Esophagus (tissue), 2 donors: ENCODE data around the gene VAV1. TPM values are rescaled to one million over a fixed set of nuclear protein-coding genes. Genes with fewer than 3 reads are reported as not detected.
A peak's percentile ranks its signal among the peaks of the same experiment; 100 is the strongest.

Experiments used
- H3K27ac ChIP-seq, 2 donors: one replicate each; pipeline ENCODE4 v1.5.1; 2013; ENCODE audit warnings: low read depth in 2 of 2, mild to moderate bottlenecking in 2 of 2, inconsistent platforms in 1 of 2, low read length in 1 of 2, moderate library complexity in 1 of 2
- H3K27me3 ChIP-seq, 2 donors: one replicate each; pipeline ENCODE4 v1.6.1; 2013; ENCODE audit warnings: low read length in 2 of 2, control low read depth in 1 of 2, mild to moderate bottlenecking in 1 of 2; ENCODE audit not compliant: insufficient read depth in 2 of 2, control insufficient read depth in 1 of 2
- H3K36me3 ChIP-seq, 2 donors: one replicate each; pipeline ENCODE4 v1.6.1; 2013; ENCODE audit warnings: low read length in 1 of 2; ENCODE audit not compliant: control insufficient read depth in 2 of 2, insufficient read depth in 2 of 2
- H3K4me1 ChIP-seq, 2 donors: one replicate each; pipeline ENCODE4 v1.6.1; 2013; ENCODE audit warnings: low read length in 1 of 2; ENCODE audit not compliant: control insufficient read depth in 2 of 2, insufficient read depth in 2 of 2
- H3K4me3 ChIP-seq, 2 donors: one replicate each; pipeline ENCODE4 v1.5.1; 2013; ENCODE audit warnings: low read length in 2 of 2, mild to moderate bottlenecking in 2 of 2, low read depth in 1 of 2, moderate library complexity in 1 of 2
- H3K9me3 ChIP-seq, 2 donors: one replicate each; pipeline ENCODE4 v1.6.1; 2013; ENCODE audit warnings: mild to moderate bottlenecking in 2 of 2, low read depth in 1 of 2, low read length in 1 of 2, moderate library complexity in 1 of 2; ENCODE audit not compliant: control insufficient read depth in 2 of 2, insufficient read depth in 1 of 2
- WGBS, 2 donors: extraction: QIAGEN DNeasy Blood & Tissue Kit; methylation state at CpG; one replicate each; pipeline ENCODE4 v1.1.7; 2013; 5-methylcytosine and 5-hydroxymethylcytosine counted together
- polyA plus RNA-seq, 2 donors: library from polyadenylated mRNA; stranded (reverse); fragments of 200-250 nt; gene quantifications; one replicate each; pipeline ENCODE4 v1.2.3, GENCODE V29; 2013
- donor health status: healthy with polysubstance abuse.
- donor health status: Bipolar disorder and iron deficiency.

VAV1 gene
- polyA plus RNA-seq, 2 donors = 1.3 to 8.4 TPM

DNA sequence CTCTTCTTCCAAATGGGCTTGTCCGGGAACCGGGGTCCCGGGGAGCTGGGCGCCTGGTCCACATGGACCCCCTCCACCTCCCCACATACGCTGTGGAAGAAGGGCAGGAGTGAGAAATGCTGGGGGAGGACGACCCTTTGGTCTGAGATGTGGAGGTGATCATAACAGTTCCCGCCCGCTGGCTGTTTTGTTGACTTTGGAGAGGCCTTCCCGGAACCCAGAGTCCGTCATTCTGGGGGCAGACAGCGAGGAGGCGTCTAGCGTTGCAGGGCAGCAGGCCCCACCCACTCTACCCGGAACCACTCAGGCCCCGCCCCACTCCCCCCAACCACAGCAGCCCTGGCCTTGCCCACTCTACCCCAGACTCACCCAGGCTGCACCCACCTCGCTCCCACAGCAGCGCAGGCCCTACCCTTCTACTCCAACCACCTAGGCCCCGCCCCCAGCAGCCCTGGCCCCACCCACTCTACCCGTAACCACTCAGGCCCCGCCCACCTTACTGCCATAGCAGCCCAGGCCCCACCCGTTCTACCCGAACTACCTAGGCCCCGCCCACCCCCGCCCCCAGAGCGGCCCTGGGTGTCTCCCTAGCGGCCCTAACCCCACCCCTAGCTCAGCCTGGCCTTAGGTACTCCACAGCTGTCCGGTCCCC is 42.2 kb upstream of the VAV1 start:
- H3K27me3 ChIP-seq = no peaks in the 10 kb centered on the region
- H3K4me1 ChIP-seq = no peaks in the 10 kb centered on the region
- H3K27ac ChIP-seq = no peak overlapping the region
- H3K9me3 ChIP-seq = peaks cover 0 to 3% of the 10 kb centered on the region in 2 donors
- peaks cover 5 to 26% of the 10 kb centered on the region in 2 donors for H3K36me3 ChIP-seq
- H3K4me3 ChIP-seq = no peak overlapping the region
- WGBS, 2 donors = 57 to 71% methylated on average over 27 of the region's 27 CpGs

DNA sequence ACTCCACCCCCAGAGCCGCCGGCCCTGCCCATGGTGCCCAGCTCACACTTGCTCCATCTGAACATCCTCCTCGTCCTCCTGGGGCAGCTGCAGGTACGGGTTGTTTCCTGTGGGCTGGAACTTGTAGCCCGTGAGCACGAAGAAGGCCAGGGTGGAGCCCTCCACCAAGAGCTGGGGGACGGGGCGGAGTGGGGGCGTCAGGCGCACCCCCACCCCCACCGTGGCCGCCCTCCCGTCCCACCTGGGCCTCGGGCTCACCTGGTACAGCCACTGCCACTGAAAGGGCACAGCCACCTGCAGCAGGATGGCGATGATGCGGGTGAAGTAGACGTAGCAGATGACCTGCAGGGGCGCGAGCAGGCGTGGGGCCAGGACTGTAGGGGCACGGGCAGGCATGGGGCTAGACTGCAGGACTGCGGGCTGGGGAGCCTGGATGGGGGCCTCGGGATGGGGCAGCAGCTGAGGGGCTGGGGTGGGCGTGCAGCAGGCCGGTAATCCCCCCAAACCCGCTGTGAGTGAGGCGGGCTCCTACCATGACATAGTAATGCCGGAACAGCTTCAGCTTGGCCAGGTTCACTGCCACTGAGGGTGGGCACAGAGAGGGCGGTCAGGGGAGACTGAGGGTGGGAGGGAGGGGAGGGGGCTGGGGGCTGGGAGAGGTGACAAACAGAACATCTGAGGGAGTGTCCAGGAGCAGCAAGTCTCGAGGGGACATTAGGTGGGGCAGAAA is 41.4 kb upstream of the VAV1 start:
- Histone ChIP-seq H3K27ac (no peak overlapping the region), H3K27me3 (no peaks in the 10 kb centered on the region), H3K4me1 (no peaks in the 10 kb centered on the region), H3K36me3 (peaks cover 5 to 26% of the 10 kb centered on the region in 2 donors), H3K4me3 (no peak overlapping the region), H3K9me3 (peaks cover 0 to 3% of the 10 kb centered on the region in 2 donors)
- 85 to 88% methylated on average over 30 of the region's 30 CpGs for WGBS, 2 donors

DNA sequence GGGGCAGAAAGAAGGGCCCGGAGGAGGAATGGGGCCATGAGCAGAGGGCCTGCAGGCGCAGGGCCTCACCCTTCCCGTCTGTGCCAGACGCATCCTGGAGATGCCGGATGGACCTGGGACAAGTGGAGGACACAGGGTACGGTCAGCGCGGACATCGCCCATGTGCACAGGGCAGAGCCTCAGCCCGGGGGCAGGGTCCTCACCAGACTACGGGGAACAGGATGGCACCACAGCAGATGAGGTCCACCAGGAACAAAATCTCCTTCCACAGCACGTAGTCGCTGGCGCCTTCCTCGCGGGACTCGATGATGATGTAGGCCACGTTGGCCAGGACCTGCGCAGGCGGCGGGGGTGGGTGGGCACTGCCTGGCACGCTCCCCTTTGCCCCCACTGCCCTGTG is 40.7 kb upstream of the VAV1 start:
- H3K27ac ChIP-seq = no peak overlapping the region

DNA sequence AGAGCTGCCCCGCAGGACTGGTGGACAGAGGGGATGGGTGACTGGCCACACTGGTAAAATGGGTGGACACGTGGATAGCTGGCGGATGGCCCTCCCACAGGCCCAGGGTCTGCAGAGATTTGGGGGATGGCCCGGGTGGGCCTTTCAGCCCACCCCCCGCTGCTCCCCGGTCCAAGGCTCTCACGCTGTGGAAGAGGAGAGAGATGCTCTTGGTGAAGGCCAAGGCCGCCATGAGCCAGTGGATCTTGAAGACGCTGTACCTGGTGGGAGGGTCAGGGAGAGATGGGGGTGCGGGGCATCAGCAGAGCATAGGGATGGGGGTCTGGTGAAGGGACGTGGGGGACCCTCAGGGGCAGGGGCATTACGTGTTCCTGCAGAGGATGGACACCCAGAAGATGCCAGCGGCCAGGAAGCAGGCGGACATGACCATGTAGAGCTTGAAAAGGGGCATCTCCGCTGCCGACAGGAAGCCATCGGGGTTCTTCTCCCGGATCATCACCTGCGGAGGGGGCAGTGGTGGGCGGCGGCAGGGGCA is 39.6 kb upstream of the VAV1 start:
- WGBS, 2 donors = 87 to 92% methylated on average over 21 of the region's 21 CpGs
- Histone ChIP-seq H3K4me3 (no peak overlapping the region), H3K27me3 (no peaks in the 10 kb centered on the region), H3K27ac (no peak overlapping the region), H3K36me3 (peaks cover 5 to 26% of the 10 kb centered on the region in 2 donors), H3K9me3 (peaks cover 0 to 3% of the 10 kb centered on the region in 2 donors), H3K4me1 (no peaks in the 10 kb centered on the region)

More for the DNA sequence above, 40.7 kb upstream of the VAV1 start:
- Histone ChIP-seq H3K4me1 (no peaks in the 10 kb centered on the region), H3K27me3 (no peaks in the 10 kb centered on the region), H3K4me3 (no peak overlapping the region), H3K9me3 (peaks cover 0 to 3% of the 10 kb centered on the region in 2 donors), H3K36me3 (peaks cover 5 to 26% of the 10 kb centered on the region in 2 donors)
- 92 to 93% methylated on average over 22 of the region's 22 CpGs for WGBS, 2 donors

DNA sequence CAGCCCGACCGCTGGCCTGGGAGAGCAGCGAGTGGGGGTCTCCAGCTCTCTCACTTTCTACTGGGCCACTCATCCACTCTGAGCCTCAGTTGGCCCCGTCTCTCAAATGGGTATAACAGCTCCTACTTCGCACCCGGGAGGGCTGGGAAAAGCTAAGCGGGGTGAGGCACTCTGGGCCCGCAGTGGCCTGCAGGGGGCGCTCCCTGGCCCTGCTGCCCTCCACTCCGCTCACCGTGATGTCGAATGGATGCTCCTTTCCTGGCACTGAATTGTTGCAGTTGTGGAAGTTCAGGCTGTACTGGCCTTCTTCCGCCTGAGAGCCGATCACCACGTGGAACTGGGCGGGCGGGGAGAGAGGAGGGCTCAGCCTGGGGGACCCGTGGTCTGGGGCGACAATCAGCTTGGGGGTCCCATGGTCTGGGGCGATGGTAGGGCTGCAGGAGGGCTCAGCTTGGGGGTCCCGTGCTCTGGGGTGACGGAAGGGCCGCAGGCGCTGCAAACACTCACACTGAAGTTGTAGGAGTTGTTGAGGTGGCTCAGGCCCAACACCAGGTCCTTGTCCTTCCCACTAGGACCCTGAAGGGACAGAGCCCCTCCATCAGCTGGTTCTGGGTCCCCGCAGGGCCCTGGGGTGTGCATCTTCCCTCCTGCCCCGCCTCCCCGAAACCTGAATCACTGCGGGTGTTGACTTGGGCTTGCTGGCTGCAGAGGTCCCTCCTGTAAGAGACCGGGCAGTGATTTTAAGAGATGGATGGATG is 39.0 kb upstream of the VAV1 start:
- no peaks in the 10 kb centered on the region for H3K27me3 ChIP-seq
- peaks cover 0 to 3% of the 10 kb centered on the region in 2 donors for H3K9me3 ChIP-seq
- H3K4me3 ChIP-seq = no peak overlapping the region
- 90 to 92% methylated on average over 29 of the region's 29 CpGs for WGBS, 2 donors
- peaks cover 5 to 26% of the 10 kb centered on the region in 2 donors for H3K36me3 ChIP-seq
- H3K4me1 ChIP-seq = peaks cover 0 to 3% of the 10 kb centered on the region in 2 donors
- no peak overlapping the region for H3K27ac ChIP-seq

DNA sequence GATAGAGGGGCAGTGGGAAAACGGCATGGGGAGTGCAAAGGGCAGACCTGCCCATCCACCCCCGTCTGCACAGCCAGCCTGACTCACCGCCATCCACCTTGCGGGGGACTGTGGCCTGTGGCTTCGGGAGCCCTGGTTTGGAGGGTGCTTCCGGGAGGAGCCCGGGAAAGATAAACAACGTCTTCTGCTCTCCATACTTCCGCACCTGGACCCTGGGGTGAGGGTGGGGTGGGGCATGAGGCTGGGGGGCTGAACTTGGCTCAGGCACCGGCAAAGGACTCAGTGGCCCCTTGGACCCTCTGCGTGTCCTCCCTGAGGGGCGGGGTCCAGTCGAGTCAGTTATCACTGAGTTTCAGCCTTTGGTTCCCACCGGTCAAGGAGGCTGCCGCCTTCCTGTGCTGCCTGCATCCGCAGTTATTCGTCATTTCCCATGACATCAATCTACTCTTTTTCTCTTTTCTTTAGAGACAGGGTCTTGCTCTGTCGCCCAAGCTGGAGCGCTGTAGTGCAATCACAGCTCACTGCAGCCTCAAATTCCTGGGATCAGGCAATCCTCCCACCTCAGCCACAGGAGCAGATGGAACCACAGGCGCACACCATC is 38.3 kb upstream of the VAV1 start:
- no peak overlapping the region for H3K27ac ChIP-seq
- no peak overlapping the region for H3K4me3 ChIP-seq
- H3K4me1 ChIP-seq = peaks cover 0 to 3% of the 10 kb centered on the region in 2 donors
- H3K36me3 ChIP-seq = peaks cover 5 to 26% of the 10 kb centered on the region in 2 donors
- H3K27me3 ChIP-seq = no peaks in the 10 kb centered on the region
- H3K9me3 ChIP-seq = peaks cover 0 to 3% of the 10 kb centered on the region in 2 donors
- 77 to 81% methylated on average over 20 of the region's 20 CpGs for WGBS, 2 donors

DNA sequence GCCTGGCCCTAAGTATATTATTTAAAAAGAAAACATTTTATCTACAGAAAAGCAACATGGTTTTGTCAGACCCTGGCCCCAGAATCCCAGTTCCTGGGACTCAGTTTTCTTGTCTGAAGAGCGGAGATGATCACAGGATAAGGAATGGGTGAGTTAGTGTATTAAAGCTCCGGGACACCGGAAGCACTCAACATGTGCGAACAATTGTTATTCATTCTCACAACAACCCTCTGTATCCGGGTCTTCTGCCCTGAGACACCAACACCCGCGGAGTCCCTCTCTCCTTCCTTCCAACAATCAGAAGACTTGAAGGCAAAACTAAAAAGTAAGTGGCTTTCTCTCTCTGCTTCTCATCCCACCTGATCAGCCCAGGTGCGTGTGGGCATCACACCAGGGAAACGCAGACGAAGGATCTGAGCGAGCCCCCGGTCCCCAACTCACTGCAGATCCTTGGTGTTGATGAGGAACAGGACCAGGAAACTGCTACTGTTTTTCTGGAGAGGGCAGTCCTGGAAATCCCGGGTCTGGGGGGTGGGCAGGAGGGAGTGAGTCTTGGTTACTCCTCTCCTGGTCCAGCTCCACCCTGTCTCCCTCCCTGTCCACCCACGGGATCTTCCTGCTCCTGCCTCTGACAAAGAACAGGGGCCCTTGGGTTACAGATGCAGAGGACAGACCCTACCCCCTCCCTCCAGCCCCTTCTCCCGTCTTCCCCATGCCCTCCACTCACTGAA is 37.2 kb upstream of the VAV1 start:
- H3K4me1 ChIP-seq = peaks cover 0 to 3% of the 10 kb centered on the region in 2 donors

DNA sequence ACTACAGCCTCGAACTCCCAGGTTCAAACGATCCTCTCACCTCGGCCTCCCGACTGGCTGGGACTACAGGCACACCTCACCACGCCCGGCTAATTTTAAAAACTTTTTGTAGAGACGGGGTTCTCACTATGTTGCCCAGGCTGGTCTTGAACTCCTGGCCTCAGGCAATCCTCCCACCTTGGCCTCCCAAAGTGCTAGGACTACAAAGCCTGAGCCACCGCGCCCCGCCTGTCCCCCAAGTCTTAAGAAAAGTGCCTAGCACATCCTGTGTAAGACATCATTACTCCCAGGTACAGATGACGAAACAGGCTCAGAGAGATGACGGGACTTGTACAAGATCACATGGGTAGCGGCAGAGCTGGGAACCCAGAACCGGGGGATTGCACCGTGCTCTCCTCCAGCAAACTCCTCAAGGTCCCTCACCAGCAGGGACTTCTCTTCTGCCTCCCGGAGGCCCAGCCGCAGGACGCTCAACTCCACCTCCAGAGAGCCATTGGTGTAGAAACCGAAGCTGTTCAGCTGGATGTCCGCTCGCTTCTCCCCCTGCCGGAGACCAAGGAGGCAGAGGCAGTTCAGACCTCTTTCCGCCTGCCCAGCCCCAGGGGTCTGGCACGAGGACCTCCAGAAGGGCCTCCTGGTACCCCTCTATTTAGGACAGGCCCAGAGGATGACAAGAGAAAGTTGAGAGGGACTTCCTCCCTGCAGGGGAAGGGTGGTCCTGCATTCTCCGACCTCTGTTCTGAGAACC is 36.2 kb upstream of the VAV1 start:
- H3K36me3 ChIP-seq = peaks cover 5 to 20% of the 10 kb centered on the region in 2 donors
- H3K4me1 ChIP-seq = peaks cover 0 to 3% of the 10 kb centered on the region in 2 donors
- H3K4me3 ChIP-seq = peak overlapping the region; percentile 83
- no peaks in the 10 kb centered on the region for H3K27me3 ChIP-seq
- H3K27ac ChIP-seq = peak overlapping the region; percentile 74 to 92
- WGBS, 2 donors = 17 to 19% methylated on average over 25 of the region's 25 CpGs
- peaks cover 0 to 3% of the 10 kb centered on the region in 2 donors for H3K9me3 ChIP-seq

More for the DNA sequence above, 37.2 kb upstream of the VAV1 start:
- Histone ChIP-seq H3K9me3 (peaks cover 0 to 3% of the 10 kb centered on the region in 2 donors), H3K27me3 (no peaks in the 10 kb centered on the region), H3K27ac (peak overlapping the region; percentile 14 to 92), H3K4me3 (peak overlapping the region in 1 of 2 donors; percentile 83), H3K36me3 (peaks cover 5 to 26% of the 10 kb centered on the region in 2 donors)
- WGBS, 2 donors = 73 to 80% methylated on average over 15 of the region's 15 CpGs
